Testis (tissue), 3 donors: ENCODE data around the gene HINT2. TPM values are rescaled to one million over a fixed set of nuclear protein-coding genes. Genes with fewer than 3 reads are reported as not detected.

Experiments
- DNase-seq: peaks from one replicate; pipeline ENCODE4 v3.0.0-alpha.2; 2019
- H3K27ac ChIP-seq, 2 donors: fragments of 200-600 bp; sonication (generic); one replicate each; pipeline ENCODE4 v1.5.1; 2019
- H3K27me3 ChIP-seq: fragments of 200-600 bp; sonication (generic); one replicate; pipeline ENCODE4 v1.5.1; 2019
- H3K36me3 ChIP-seq: fragments of 200-600 bp; sonication (generic); one replicate; pipeline ENCODE4 v1.5.1; 2017; ENCODE audit warnings: low read depth; ENCODE audit errors: missing control alignments
- H3K4me1 ChIP-seq: fragments of 200-600 bp; sonication (generic); one replicate; pipeline ENCODE4 v1.5.1; 2019
- H3K4me3 ChIP-seq, 2 donors: fragments of 200-600 bp; sonication (generic); one replicate each; pipeline ENCODE4 v1.5.1; 2017 to 2019
- H3K9me3 ChIP-seq: fragments of 200-600 bp; sonication (generic); one replicate; pipeline ENCODE4 v1.5.1; 2017
- CTCF ChIP-seq, 3 experiments: fragments of 450-650 bp in 2 of 3; fragments of 200-600 bp in 1 of 3; sonication (generic) in 1 of 3; IDR thresholded peaks; one replicate each; pipeline ENCODE4 v1.5.1; 2016 to 2019; ENCODE audit warnings: antibody characterized with exemption in 3 of 3, mild to moderate bottlenecking in 2 of 3, moderate library complexity in 1 of 3
- POLR2A ChIP-seq: fragments of 450-650 bp; IDR thresholded peaks from one replicate; pipeline ENCODE4 v1.6.1; 2017; ENCODE audit warnings: antibody characterized with exemption, mild to moderate bottlenecking, moderate library complexity
- WGBS, 2 donors: methylation state at CpG; one replicate each; pipeline ENCODE4 v1.1.5; 2018; 5-methylcytosine and 5-hydroxymethylcytosine counted together
- intact Hi-C: fragments of 100-400 bp; cut with DNase I; formaldehyde crosslinking; loops from one replicate; pipeline ENCODE4 v1.15.1; 2023; ENCODE audit warnings: low total_unique reads
- polyA plus RNA-seq: library from polyadenylated mRNA; stranded (reverse); fragments of 350-450 nt; fragmentation: Illumina TruSeq; extraction: RNeasy Lipid Tissue Mini Kit (QIAGEN cat#74804); gene quantifications from one replicate; pipeline ENCODE4 v1.2.3, GENCODE V29; 2014; ENCODE audit warnings: low read depth, low replicate concordance; ENCODE audit not compliant: insufficient read depth
- total RNA-seq, 2 donors: library from RNA; depleted of rRNA; stranded (reverse); fragments of >200 nt; gene quantifications; one replicate each; pipeline ENCODE4 v1.2.3, GENCODE V29; 2016

The HINT2 gene
- total and polyA plus RNA-seq, 3 donors from 2014 or later = 36.1 to 55.1 (median 36.9) TPM

- DNase-seq = no peak
- intact Hi-C loops = no loop called here
- no peaks in the 10 kb centered on the region for H3K27me3 ChIP-seq
- H3K4me3 ChIP-seq = no peak overlapping the region
- WGBS, 2 donors = 0 to 78% methylated on average over 1 to 5 of the region's 5 CpGs
- H3K27ac ChIP-seq = no peak overlapping the region
- no peaks in the 10 kb centered on the region for H3K9me3 ChIP-seq
- H3K4me1 ChIP-seq = peaks cover 23% of the 10 kb centered on the region
- H3K36me3 ChIP-seq = no peaks in the 10 kb centered on the region
- TF ChIP-seq POLR2A = no peak
- no peak for TF ChIP-seq CTCF (IDR thresholded peaks at IDR 0.05)
Measured at GRCh38 chr9:35841645-35841900, 26.7 kb upstream of the HINT2 start.

- Histone ChIP-seq H3K4me1 (peaks cover 18% of the 10 kb centered on the region), H3K27me3 (no peaks in the 10 kb centered on the region), H3K4me3 (no peak overlapping the region), H3K27ac (no peak overlapping the region), H3K36me3 (no peaks in the 10 kb centered on the region), H3K9me3 (no peaks in the 10 kb centered on the region)
- WGBS, 2 donors = 94 to 96% methylated on average over 15 of the region's 15 CpGs
- DNase-seq = no peak
- TF ChIP-seq POLR2A (no peak), CTCF (IDR thresholded peaks at IDR 0.05) (no peak)
- intact Hi-C loops = no loop called here
Measured at GRCh38 chr9:35840881-35841644, 26.2 kb upstream of the HINT2 start.

GRCh38 chr9:35839926-35840325 lies 25.1 kb upstream of the HINT2 start:
- DNase-seq = no peak
- Histone ChIP-seq H3K9me3 (no peaks in the 10 kb centered on the region), H3K27ac (no peak overlapping the region), H3K4me3 (no peak overlapping the region), H3K4me1 (peaks cover 7% of the 10 kb centered on the region), H3K36me3 (no peaks in the 10 kb centered on the region), H3K27me3 (no peaks in the 10 kb centered on the region)
- WGBS, 2 donors = 91 to 94% methylated on average over 5 of the region's 5 CpGs
- TF ChIP-seq CTCF (IDR thresholded peaks at IDR 0.05) (no peak), POLR2A (no peak)
- intact Hi-C loops = no loop called here

GRCh38 chr9:35836595-35836994 lies 21.8 kb upstream of the HINT2 start:
- 96 to 97% methylated on average over 5 of the region's 5 CpGs for WGBS, 2 donors
- TF ChIP-seq POLR2A (no peak), CTCF (IDR thresholded peaks at IDR 0.05) (no peak)
- Histone ChIP-seq H3K27me3 (no peaks in the 10 kb centered on the region), H3K27ac (no peak overlapping the region), H3K4me1 (peaks cover 14% of the 10 kb centered on the region), H3K4me3 (no peak overlapping the region), H3K9me3 (no peaks in the 10 kb centered on the region), H3K36me3 (no peaks in the 10 kb centered on the region)
- no peak for DNase-seq
- intact Hi-C loops = no loop called here

- Histone ChIP-seq H3K9me3 (no peaks in the 10 kb centered on the region), H3K27me3 (no peaks in the 10 kb centered on the region), H3K4me3 (no peak overlapping the region), H3K4me1 (peaks cover 14% of the 10 kb centered on the region), H3K36me3 (no peaks in the 10 kb centered on the region), H3K27ac (no peak overlapping the region)
- WGBS, 2 donors = 97% methylated on average over 2 of the region's 2 CpGs
- TF ChIP-seq CTCF (IDR thresholded peaks at IDR 0.05) (no peak), POLR2A (no peak)
- intact Hi-C loops = no loop called here
- no peak for DNase-seq
Measured at GRCh38 chr9:35835766-35836165, 20.9 kb upstream of the HINT2 start.
